ENCODE measurements around the gene CTNND2.

DNA sequence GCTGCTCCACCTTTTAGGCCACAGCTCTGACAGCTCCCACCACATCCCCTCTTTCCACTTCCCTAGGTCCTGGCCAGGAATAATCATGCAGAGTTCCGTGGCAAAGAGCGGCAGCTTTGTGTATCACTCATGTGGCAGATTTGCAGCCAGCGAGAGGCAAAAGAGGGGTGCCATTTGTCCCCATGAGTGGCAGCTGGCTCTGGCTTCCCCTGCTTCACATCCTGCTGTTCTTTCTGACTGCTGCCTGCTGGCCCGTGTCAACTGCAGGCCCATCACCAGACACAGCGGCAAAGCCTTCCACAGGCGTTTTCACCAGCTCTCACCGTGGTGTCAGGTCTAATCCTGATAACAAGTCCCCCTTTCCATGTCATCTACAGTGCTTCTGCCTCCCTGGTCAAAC is 712.6 kb downstream of the CTNND2 start:
- TF ChIP-seq, protein P1, sequence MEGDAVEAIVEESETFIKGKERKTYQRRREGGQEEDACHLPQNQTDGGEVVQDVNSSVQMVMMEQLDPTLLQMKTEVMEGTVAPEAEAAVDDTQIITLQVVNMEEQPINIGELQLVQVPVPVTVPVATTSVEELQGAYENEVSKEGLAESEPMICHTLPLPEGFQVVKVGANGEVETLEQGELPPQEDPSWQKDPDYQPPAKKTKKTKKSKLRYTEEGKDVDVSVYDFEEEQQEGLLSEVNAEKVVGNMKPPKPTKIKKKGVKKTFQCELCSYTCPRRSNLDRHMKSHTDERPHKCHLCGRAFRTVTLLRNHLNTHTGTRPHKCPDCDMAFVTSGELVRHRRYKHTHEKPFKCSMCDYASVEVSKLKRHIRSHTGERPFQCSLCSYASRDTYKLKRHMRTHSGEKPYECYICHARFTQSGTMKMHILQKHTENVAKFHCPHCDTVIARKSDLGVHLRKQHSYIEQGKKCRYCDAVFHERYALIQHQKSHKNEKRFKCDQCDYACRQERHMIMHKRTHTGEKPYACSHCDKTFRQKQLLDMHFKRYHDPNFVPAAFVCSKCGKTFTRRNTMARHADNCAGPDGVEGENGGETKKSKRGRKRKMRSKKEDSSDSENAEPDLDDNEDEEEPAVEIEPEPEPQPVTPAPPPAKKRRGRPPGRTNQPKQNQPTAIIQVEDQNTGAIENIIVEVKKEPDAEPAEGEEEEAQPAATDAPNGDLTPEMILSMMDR (IDR thresholded peaks at IDR 0.05) = no peak
- no peak for TF ChIP-seq POLR2A (IDR thresholded peaks at IDR 0.05)
